Measurements from ENCODE around the gene PLEKHA4.
"Not testable (repeated sequence)": the region's sequence is repeated elsewhere in the genome, so short reads cannot be mapped to it uniquely, and the experiment has no call there.

Gene PLEKHA4

GRCh38 chr19:48795055-48795684 is 73.2 kb downstream of the PLEKHA4 start:
- peak; percentile 88 to 92 for DNase-seq

- no peak for DNase-seq
Observed at GRCh38 chr19:48794291-48794690, 74.1 kb downstream of the PLEKHA4 start.

- DNase-seq, result no peak
Observed at GRCh38 chr19:48793271-48793670, 75.1 kb downstream of the PLEKHA4 start.

- not testable (repeated sequence) for DNase-seq
Observed at GRCh38 chr19:48787331-48787730, 81.1 kb downstream of the PLEKHA4 start.
